Daoy (cell line): ENCODE measurements around the gene NAA10. TPM values are rescaled to one million over a fixed set of nuclear protein-coding genes. Genes with fewer than 3 reads are reported as not detected.

Experiments
- DNase-seq: peaks from one replicate; pipeline ENCODE4 v3.0.0-alpha.2; 2015; ENCODE audit warnings: low read depth
- total RNA-seq: library from RNA; depleted of rRNA; stranded (reverse); fragments of >200 nt; shearing (Covaris generic); gene quantifications from 2 replicates; pipeline ENCODE4 v1.2.3, GENCODE V29; 2014; rRNA removed

The NAA10 gene
- total RNA-seq, 1 experiment from 2014 or later: 128 TPM

DNA sequence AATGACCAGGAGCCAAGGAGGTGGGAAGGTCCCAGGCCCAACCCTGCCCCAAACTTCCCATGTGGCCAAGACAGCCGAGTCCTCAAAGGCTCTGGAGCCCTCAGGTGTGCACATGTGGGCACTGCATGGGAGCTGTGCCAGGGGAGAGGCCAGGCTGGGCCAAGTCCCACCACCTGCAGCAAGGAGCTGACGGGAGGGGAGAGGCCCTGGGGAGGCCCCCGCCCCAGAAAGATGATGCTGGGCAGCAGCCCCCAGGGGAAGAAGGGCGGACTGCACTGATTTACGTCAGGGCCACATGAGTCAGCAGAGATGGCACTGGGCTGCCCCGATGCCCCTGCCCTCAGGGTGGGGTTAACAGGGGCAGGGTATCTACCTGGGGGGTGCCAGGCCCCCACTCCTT lies 50.2 kb downstream of the NAA10 start:
- DNase-seq: no peak

DNA sequence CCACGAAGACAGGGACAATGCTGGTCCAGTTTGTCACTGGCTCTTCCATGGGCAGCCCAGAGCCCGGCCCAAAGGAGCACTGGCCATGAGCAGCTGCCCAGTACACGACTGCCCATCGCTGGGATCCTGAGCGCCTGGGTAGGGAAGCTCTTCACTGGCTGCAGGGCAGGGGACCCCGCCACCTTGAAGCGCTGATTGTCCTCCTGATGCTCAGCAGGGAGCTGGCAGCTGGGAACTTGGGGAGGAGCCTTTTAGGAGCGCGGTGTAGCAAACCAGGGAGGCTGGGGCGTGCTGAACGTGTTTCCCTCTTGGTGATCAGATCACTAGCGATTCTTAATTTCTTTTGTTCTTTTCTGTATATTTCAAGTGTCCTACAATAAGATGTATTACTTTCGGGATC lies 50.7 kb downstream of the NAA10 start:
- DNase-seq: no peak

DNA sequence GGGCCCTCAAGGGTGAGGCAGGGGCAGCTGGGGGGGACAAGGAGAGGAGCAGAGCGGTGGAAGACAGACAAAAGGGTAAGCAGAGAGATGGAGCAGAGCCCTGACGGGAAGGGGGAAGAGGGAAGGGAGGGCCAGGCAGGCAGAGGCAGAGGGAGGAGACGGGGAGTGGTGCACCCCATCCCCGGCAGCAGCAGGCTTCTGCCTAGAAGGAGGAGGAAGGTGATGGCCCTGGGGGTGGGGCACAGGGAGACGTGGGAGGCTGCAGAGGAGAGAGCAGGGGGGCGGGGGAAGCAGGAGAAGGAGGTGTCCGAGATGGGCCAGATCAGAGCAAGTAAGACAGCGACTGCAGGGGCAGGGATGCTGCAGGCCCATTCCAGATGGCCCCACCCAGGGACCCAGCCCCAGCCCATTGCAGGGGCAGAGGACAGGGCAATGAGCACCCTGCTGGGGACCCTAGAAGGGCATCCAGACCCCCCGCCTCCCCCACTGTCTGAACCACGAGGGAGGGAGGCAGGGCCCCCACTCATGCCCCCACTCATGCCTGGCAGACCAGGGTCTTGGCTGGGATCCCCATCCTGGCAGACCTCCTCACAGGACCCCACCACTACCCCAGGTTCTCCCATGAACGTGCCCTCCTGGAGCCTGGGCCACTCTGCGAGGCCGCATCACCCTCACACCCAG lies 51.5 kb downstream of the NAA10 start:
- DNase-seq: no peak

DNA sequence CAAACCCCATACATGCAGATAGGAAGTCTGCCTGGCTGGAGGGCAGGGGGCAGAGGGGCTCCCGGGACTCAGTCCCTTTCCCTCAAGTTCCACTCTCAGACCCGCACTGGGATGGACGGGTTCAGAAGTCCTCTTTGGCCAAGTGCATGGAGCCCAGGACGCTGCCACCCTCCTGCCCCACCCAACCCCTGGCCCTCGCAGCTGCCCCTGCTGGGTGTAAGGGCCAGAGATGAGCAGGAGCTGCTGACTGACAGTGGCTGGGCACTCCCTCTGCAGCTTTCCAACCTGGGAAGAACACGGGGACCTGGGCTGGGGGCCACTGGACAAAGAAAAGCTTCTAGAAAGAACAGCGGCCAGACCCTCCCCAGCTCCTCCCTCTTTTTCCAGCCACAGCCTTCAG lies 52.3 kb downstream of the NAA10 start:
- no peak for DNase-seq

GRCh38 chrX:153882086-153882498 lies 52.7 kb downstream of the NAA10 start:
- DNase-seq: no peak

DNA sequence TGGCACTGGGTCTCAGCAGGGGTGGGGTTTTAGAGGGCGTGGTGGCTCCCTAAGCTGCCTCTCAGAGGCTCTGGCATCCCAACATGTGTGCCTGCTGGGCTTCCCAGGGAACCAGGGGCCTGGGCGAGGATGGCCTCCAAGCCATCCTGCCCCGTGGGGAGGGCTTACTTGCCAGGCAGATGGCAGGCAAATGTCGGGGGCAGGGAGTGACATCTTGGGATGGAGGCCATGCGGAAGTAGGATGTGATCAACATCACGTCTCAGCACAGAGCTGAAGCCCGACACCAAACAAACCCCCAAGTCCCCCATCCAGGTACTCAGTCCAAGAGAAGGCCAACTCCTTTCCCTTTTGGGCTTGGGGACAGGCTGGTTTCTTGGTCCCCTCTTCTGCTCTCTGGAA lies 53.6 kb downstream of the NAA10 start:
- no peak for DNase-seq

- no peak for DNase-seq
These were observed 54.4 kb downstream of the NAA10 start for GRCh38 chrX:153880440-153880815.

GRCh38 chrX:153879741-153880439 lies 54.9 kb downstream of the NAA10 start:
- no peak for DNase-seq

Other genes starting within 250 kb of the NAA10 start
- 6.3 and 7.5 TPM in 2 replicates for gene SLC6A8, start 247.1 kb downstream of the NAA10 start, total RNA-seq
- 146 and 203 TPM in 2 replicates for gene BCAP31, start 210.7 kb downstream of the NAA10 start, total RNA-seq
- gene ABCD1, start 210.2 kb downstream of the NAA10 start, total RNA-seq: 4.8 and 5.0 TPM in 2 replicates
- 0.97 and 1.0 TPM in 2 replicates for gene PLXNB3, start 170.8 kb downstream of the NAA10 start, total RNA-seq
- gene SRPK3, start 154.0 kb downstream of the NAA10 start, total RNA-seq: 0.11 and 0.54 TPM in 2 replicates
- gene IDH3G, start 140.7 kb downstream of the NAA10 start, total RNA-seq: 36.9 and 41.0 TPM in 2 replicates
- 81.8 and 107 TPM in 2 replicates for gene SSR4, start 140.4 kb downstream of the NAA10 start, total RNA-seq
- 5.7 and 7.5 TPM in 2 replicates for gene PDZD4, start 104.5 kb downstream of the NAA10 start, total RNA-seq
- gene L1CAM, start 48.9 kb downstream of the NAA10 start, total RNA-seq: 7.4 and 8.3 TPM in 2 replicates
- 1.1 TPM in 1 of 2 replicates, not detected in the other for gene AVPR2, start 30.4 kb downstream of the NAA10 start, total RNA-seq
- gene ARHGAP4, start 8.8 kb downstream of the NAA10 start, total RNA-seq: 2.2 and 2.6 TPM in 2 replicates
- gene RENBP, start 9.6 kb upstream of the NAA10 start, total RNA-seq: 0.11 and 0.18 TPM in 2 replicates
- 38.0 and 38.1 TPM in 2 replicates for gene HCFC1, start 36.8 kb upstream of the NAA10 start, total RNA-seq
- gene TMEM187, start 37.7 kb upstream of the NAA10 start, total RNA-seq: 0.86 and 1.5 TPM in 2 replicates
- gene IRAK1, start 84.9 kb upstream of the NAA10 start, total RNA-seq: 49.2 and 50.3 TPM in 2 replicates
- gene MECP2, start 162.7 kb upstream of the NAA10 start, total RNA-seq: 12.1 and 14.2 TPM in 2 replicates
- gene OPN1LW, start 209.2 kb upstream of the NAA10 start, total RNA-seq: not detected in 2 replicates
- not detected in 2 replicates for gene OPN1MW, start 247.6 kb upstream of the NAA10 start, total RNA-seq